Measurements from ENCODE around the gene SLIT1. TPM values are rescaled to one million over a fixed set of nuclear protein-coding genes. Genes with fewer than 3 reads are reported as not detected.
"Not testable (repeated sequence)": the region's sequence is repeated elsewhere in the genome, so short reads cannot be mapped to it uniquely, and the experiment has no call there.

The SLIT1 gene
- total RNA-seq, 1 donor from 2014 or later, result under 0.01 TPM

DNA sequence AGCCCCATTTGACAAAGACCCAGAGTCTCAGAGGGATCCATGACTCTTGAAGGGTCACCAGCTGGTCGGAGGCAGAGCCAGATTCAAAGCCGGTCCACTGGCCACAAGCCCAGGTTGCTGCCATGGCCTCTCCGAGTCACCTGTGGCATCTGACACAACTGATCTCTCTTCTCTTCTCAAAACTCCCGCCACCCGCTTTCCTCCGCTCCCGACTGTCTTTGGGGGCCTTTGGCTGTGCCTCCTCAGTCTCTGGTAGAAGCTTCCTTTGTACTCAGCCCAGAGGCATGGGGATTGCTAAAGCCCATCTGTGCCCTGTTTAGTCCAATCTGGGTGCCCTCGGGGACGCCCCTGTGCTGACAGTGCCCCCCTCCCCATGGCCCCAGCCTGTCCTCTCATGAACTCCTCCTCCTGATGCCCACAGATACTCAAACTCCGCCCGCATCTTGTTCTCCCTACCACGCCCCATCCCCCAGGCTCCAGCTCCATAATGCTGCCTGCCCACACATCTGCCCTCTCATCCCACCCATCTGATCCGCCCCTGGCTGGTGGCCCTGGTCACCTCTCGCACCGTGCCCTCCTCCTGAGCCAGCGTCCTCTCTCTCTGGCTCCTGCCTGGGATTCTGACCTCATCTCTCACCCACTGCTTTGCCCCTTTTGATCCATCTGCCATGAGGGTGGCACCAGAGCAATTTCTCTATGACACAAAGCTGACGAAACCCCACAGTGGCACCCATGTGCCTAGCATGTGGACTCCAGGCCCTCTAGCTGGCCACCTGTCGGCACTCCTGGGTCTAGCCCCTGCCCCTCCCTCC, 150.6 kb downstream of the SLIT1 start:
- FAIRE-seq (no peak), DNase-seq (ENCODE audit: low read depth) (no peak)
- Histone ChIP-seq H3K36me3 (ENCODE audit: control insufficient read depth, insufficient read depth, low read length) (no peaks in the 10 kb centered on the region), H3K27me3 (ENCODE audit: control insufficient read depth, insufficient read depth, low read length) (no peaks in the 10 kb centered on the region), H3K4me3 (ENCODE audit: low read depth, low read length) (no peak overlapping the region)
- TF ChIP-seq, protein P1, sequence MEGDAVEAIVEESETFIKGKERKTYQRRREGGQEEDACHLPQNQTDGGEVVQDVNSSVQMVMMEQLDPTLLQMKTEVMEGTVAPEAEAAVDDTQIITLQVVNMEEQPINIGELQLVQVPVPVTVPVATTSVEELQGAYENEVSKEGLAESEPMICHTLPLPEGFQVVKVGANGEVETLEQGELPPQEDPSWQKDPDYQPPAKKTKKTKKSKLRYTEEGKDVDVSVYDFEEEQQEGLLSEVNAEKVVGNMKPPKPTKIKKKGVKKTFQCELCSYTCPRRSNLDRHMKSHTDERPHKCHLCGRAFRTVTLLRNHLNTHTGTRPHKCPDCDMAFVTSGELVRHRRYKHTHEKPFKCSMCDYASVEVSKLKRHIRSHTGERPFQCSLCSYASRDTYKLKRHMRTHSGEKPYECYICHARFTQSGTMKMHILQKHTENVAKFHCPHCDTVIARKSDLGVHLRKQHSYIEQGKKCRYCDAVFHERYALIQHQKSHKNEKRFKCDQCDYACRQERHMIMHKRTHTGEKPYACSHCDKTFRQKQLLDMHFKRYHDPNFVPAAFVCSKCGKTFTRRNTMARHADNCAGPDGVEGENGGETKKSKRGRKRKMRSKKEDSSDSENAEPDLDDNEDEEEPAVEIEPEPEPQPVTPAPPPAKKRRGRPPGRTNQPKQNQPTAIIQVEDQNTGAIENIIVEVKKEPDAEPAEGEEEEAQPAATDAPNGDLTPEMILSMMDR (IDR thresholded peaks at IDR 0.05; ENCODE audit: insufficient read depth, low read length, severe bottlenecking), result no peak

- H3K4me3 ChIP-seq (ENCODE audit: low read depth, low read length), result no peak overlapping the region
- TF ChIP-seq, protein P1 (IDR thresholded peaks at IDR 0.05; ENCODE audit: insufficient read depth, low read length, severe bottlenecking), result no peak
- no peak for DNase-seq (ENCODE audit: low read depth)
- no peaks in the 10 kb centered on the region for H3K27me3 ChIP-seq (ENCODE audit: control insufficient read depth, insufficient read depth, low read length)
- no peak for FAIRE-seq
- no peaks in the 10 kb centered on the region for H3K36me3 ChIP-seq (ENCODE audit: control insufficient read depth, insufficient read depth, low read length)
Measured at GRCh38 chr10:97034301-97034700, 151.5 kb downstream of the SLIT1 start.

DNA sequence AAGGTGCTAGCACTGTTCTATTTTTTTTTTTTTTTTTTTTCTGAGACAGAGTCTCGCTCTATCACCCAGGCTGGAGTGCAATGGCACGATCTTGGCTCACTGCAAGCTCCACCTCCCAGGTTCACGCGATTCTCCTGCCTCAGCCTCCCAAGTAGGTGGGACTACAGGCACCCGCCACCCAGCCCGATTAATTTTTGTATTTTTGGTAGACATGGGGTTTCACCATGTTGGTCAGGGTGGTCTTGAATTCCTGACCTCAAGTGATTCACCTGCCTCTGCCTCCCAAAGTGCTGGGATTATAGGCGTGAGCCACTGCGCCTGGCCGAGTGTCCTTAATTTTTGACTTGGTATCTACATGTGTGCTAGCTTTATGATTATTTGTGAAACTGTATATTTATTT, 151.9 kb downstream of the SLIT1 start:
- DNase-seq (ENCODE audit: low read depth); FAIRE-seq; H3K4me3 ChIP-seq (ENCODE audit: low read depth, low read length); H3K36me3 ChIP-seq (ENCODE audit: control insufficient read depth, insufficient read depth, low read length); H3K27me3 ChIP-seq (ENCODE audit: control insufficient read depth, insufficient read depth, low read length): not testable (repeated sequence)

DNA sequence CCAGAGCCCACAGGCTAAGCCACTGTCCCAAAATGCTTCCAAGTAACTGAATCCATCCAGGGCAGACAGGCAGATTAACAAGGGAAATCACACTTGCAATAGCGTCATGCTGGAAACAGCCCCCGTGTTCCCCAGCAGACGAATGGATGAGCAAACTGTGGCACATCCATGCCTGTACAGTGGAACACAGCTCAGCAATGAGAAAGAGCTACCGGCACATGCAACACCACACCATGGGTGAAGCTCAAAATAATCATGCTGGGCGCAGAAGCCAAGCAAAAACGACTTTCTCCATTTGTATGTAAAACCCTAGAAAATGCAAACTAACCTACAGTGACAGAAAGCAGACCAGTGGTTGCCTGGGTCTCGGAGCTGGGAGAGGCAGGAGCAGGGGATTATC, 153.1 kb downstream of the SLIT1 start:
- Histone ChIP-seq H3K36me3 (ENCODE audit: control insufficient read depth, insufficient read depth, low read length) (no peaks in the 10 kb centered on the region), H3K4me3 (ENCODE audit: low read depth, low read length) (no peak overlapping the region), H3K27me3 (ENCODE audit: control insufficient read depth, insufficient read depth, low read length) (peaks cover 2% of the 10 kb centered on the region)
- no peak for DNase-seq (ENCODE audit: low read depth)
- FAIRE-seq, result no peak
- TF ChIP-seq, protein P1 (IDR thresholded peaks at IDR 0.05; ENCODE audit: insufficient read depth, low read length, severe bottlenecking), result no peak

DNA sequence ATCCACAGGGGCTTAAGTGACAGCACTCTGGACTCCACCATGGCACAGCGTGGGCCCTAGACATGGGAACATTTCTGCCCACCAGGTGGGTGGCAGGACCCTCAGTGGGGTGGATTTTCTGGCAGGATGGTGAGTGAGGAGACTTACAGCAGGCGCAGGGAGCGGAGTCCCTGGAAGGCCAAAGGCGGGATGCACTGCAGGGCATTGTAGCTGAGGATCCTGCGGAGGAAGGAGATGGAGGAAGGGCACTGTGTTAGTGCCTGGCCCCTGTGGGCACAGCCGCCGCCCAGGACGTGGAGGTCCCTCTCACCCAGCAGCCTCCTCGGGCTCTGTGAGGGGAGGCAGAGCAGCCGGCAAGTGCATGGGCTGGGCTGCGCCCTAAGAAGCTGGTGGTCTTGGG, 154.3 kb downstream of the SLIT1 start:
- H3K27me3 ChIP-seq (ENCODE audit: control insufficient read depth, insufficient read depth, low read length), result peaks cover 2% of the 10 kb centered on the region
- H3K4me3 ChIP-seq (ENCODE audit: low read depth, low read length), result no peak overlapping the region
- DNase-seq (ENCODE audit: low read depth) (no peak), FAIRE-seq (no peak)
- TF ChIP-seq, protein P1 (IDR thresholded peaks at IDR 0.05; ENCODE audit: insufficient read depth, low read length, severe bottlenecking), result no peak
- H3K36me3 ChIP-seq (ENCODE audit: control insufficient read depth, insufficient read depth, low read length), result no peaks in the 10 kb centered on the region

- no peaks in the 10 kb centered on the region for H3K36me3 ChIP-seq (ENCODE audit: control insufficient read depth, insufficient read depth, low read length)
- FAIRE-seq (no peak), DNase-seq (ENCODE audit: low read depth) (no peak)
- TF ChIP-seq, protein P1 (IDR thresholded peaks at IDR 0.05; ENCODE audit: insufficient read depth, low read length, severe bottlenecking), result no peak
- H3K27me3 ChIP-seq (ENCODE audit: control insufficient read depth, insufficient read depth, low read length), result peaks cover 2% of the 10 kb centered on the region
- H3K4me3 ChIP-seq (ENCODE audit: low read depth, low read length), result no peak overlapping the region
Measured at GRCh38 chr10:97030894-97031293, 154.9 kb downstream of the SLIT1 start.
